ENCODE data around the gene MRPS35.

MRPS35 gene

GRCh38 chr12:27688671-27689070 lies 22.0 kb upstream of the MRPS35 start:
- Histone ChIP-seq H3K4ac (ENCODE audit: low read depth in 1 of 2, low read length in 2 of 2) (no peak overlapping the region), H3K27me3 (ENCODE audit: control insufficient read depth in 1 of 2, insufficient read depth in 1 of 2, low read length in 2 of 2) (no peaks in the 10 kb centered on the region), H3K4me2 (ENCODE audit: low read length, poor library complexity, severe bottlenecking) (no peak overlapping the region), H2BK12ac (ENCODE audit: low read length in 2 of 2) (no peak overlapping the region), H3K9ac (ENCODE audit: low read length) (no peak overlapping the region), H4K8ac (ENCODE audit: low read length) (no peak overlapping the region), H3K4me3 (ENCODE audit: insufficient read depth in 1 of 2, low read depth in 1 of 2, low read length in 2 of 2) (no peak overlapping the region), H3K27ac (ENCODE audit: low read length, poor library complexity, severe bottlenecking) (no peak overlapping the region), H2AFZ (ENCODE audit: low read depth, low read length) (no peak overlapping the region), H2AK5ac (ENCODE audit: low read length, severe bottlenecking) (no peak overlapping the region), H2BK5ac (ENCODE audit: low read depth, low read length, poor library complexity, severe bottlenecking) (no peak overlapping the region), H2BK120ac (ENCODE audit: low read depth, low read length) (no peak overlapping the region), H3K79me1 (replicated peaks; ENCODE audit: low read length, poor library complexity, severe bottlenecking) (peaks cover 7% of the 10 kb centered on the region), H2BK15ac (ENCODE audit: low read depth, poor library complexity, severe bottlenecking) (no peak overlapping the region), H3K9me3 (ENCODE audit: control insufficient read depth, low read length) (no peaks in the 10 kb centered on the region), H3K36me3 (ENCODE audit: control insufficient read depth in 1 of 2, insufficient read depth in 2 of 2, low read depth in 1 of 2, low read length in 2 of 2) (peaks cover 27 to 96% of the 10 kb centered on the region in 2 experiments), H4K91ac (ENCODE audit: low read length) (no peak overlapping the region), H3K4me1 (ENCODE audit: control insufficient read depth, insufficient read depth, low read depth, low read length) (no peaks in the 10 kb centered on the region), H3K18ac (ENCODE audit: low read depth in 1 of 2, low read length in 2 of 2) (no peak overlapping the region), H3K23ac (ENCODE audit: low read length in 2 of 2) (no peak overlapping the region), H3K14ac (ENCODE audit: low read length in 2 of 2) (no peak overlapping the region)
- WGBS: 96% methylated on average over 2 of the region's 3 CpGs
- DNase-seq: no peak

- Histone ChIP-seq H3K23ac (ENCODE audit: low read length in 2 of 2) (no peak overlapping the region), H3K9me3 (ENCODE audit: control insufficient read depth, low read length) (no peaks in the 10 kb centered on the region), H2AFZ (ENCODE audit: low read depth, low read length) (no peak overlapping the region), H3K4ac (ENCODE audit: low read depth in 1 of 2, low read length in 2 of 2) (no peak overlapping the region), H2BK15ac (ENCODE audit: low read depth, poor library complexity, severe bottlenecking) (no peak overlapping the region), H2AK5ac (ENCODE audit: low read length, severe bottlenecking) (no peak overlapping the region), H3K27me3 (ENCODE audit: control insufficient read depth in 1 of 2, insufficient read depth in 1 of 2, low read length in 2 of 2) (no peaks in the 10 kb centered on the region), H3K79me1 (replicated peaks; ENCODE audit: low read length, poor library complexity, severe bottlenecking) (peaks cover 7% of the 10 kb centered on the region), H3K14ac (ENCODE audit: low read length in 2 of 2) (no peak overlapping the region), H3K9ac (ENCODE audit: low read length) (no peak overlapping the region), H3K36me3 (ENCODE audit: control insufficient read depth in 1 of 2, insufficient read depth in 2 of 2, low read depth in 1 of 2, low read length in 2 of 2) (peaks cover 29 to 99% of the 10 kb centered on the region in 2 experiments), H3K18ac (ENCODE audit: low read depth in 1 of 2, low read length in 2 of 2) (no peak overlapping the region), H2BK12ac (ENCODE audit: low read length in 2 of 2) (no peak overlapping the region), H2BK120ac (ENCODE audit: low read depth, low read length) (no peak overlapping the region), H3K4me1 (ENCODE audit: control insufficient read depth, insufficient read depth, low read depth, low read length) (no peaks in the 10 kb centered on the region), H3K4me3 (ENCODE audit: insufficient read depth in 1 of 2, low read depth in 1 of 2, low read length in 2 of 2) (no peak overlapping the region), H4K8ac (ENCODE audit: low read length) (no peak overlapping the region), H4K91ac (ENCODE audit: low read length) (no peak overlapping the region), H3K4me2 (ENCODE audit: low read length, poor library complexity, severe bottlenecking) (no peak overlapping the region), H3K27ac (ENCODE audit: low read length, poor library complexity, severe bottlenecking) (no peak overlapping the region), H2BK5ac (ENCODE audit: low read depth, low read length, poor library complexity, severe bottlenecking) (no peak overlapping the region)
- WGBS: 97% methylated on average over 12 of the region's 13 CpGs
- DNase-seq: no peak
Measured at GRCh38 chr12:27689558-27690180, 21.0 kb upstream of the MRPS35 start.

GRCh38 chr12:27693403-27693802 lies 17.2 kb upstream of the MRPS35 start:
- no peak for DNase-seq
- Histone ChIP-seq H2BK15ac (ENCODE audit: low read depth, poor library complexity, severe bottlenecking) (no peak overlapping the region), H2AFZ (ENCODE audit: low read depth, low read length) (no peak overlapping the region), H3K9ac (ENCODE audit: low read length) (no peak overlapping the region), H3K27ac (ENCODE audit: low read length, poor library complexity, severe bottlenecking) (no peak overlapping the region), H4K8ac (ENCODE audit: low read length) (no peak overlapping the region), H3K79me1 (replicated peaks; ENCODE audit: low read length, poor library complexity, severe bottlenecking) (peaks cover 9% of the 10 kb centered on the region), H3K4ac (ENCODE audit: low read depth in 1 of 2, low read length in 2 of 2) (no peak overlapping the region), H3K9me3 (ENCODE audit: control insufficient read depth, low read length) (no peaks in the 10 kb centered on the region), H4K91ac (ENCODE audit: low read length) (no peak overlapping the region), H2BK5ac (ENCODE audit: low read depth, low read length, poor library complexity, severe bottlenecking) (no peak overlapping the region), H3K18ac (ENCODE audit: low read depth in 1 of 2, low read length in 2 of 2) (no peak overlapping the region), H3K14ac (ENCODE audit: low read length in 2 of 2) (no peak overlapping the region), H3K23ac (ENCODE audit: low read length in 2 of 2) (no peak overlapping the region), H2AK5ac (ENCODE audit: low read length, severe bottlenecking) (no peak overlapping the region), H3K4me2 (ENCODE audit: low read length, poor library complexity, severe bottlenecking) (no peak overlapping the region), H3K36me3 (ENCODE audit: control insufficient read depth in 1 of 2, insufficient read depth in 2 of 2, low read depth in 1 of 2, low read length in 2 of 2) (peaks cover 35 to 100% of the 10 kb centered on the region in 2 experiments), H2BK120ac (ENCODE audit: low read depth, low read length) (no peak overlapping the region), H3K4me1 (ENCODE audit: control insufficient read depth, insufficient read depth, low read depth, low read length) (no peaks in the 10 kb centered on the region), H3K27me3 (ENCODE audit: control insufficient read depth in 1 of 2, insufficient read depth in 1 of 2, low read length in 2 of 2) (no peaks in the 10 kb centered on the region), H2BK12ac (ENCODE audit: low read length in 2 of 2) (no peak overlapping the region), H3K4me3 (ENCODE audit: insufficient read depth in 1 of 2, low read depth in 1 of 2, low read length in 2 of 2) (no peak overlapping the region)
- 100% methylated on average over 2 of the region's 2 CpGs for WGBS

GRCh38 chr12:27695556-27696292 lies 14.9 kb upstream of the MRPS35 start:
- H3K4me2 ChIP-seq (ENCODE audit: low read length, poor library complexity, severe bottlenecking): no peak overlapping the region

More at GRCh38 chr12:27695556-27696292, 14.9 kb upstream of the MRPS35 start:
- no peak for DNase-seq
- WGBS: 100% methylated on average over 2 of the region's 6 CpGs
- Histone ChIP-seq H2BK5ac (ENCODE audit: low read depth, low read length, poor library complexity, severe bottlenecking) (no peak overlapping the region), H3K4ac (ENCODE audit: low read depth in 1 of 2, low read length in 2 of 2) (no peak overlapping the region), H2BK12ac (ENCODE audit: low read length in 2 of 2) (no peak overlapping the region), H2AFZ (ENCODE audit: low read depth, low read length) (no peak overlapping the region), H2AK5ac (ENCODE audit: low read length, severe bottlenecking) (no peak overlapping the region), H3K79me1 (replicated peaks; ENCODE audit: low read length, poor library complexity, severe bottlenecking) (peaks cover 4% of the 10 kb centered on the region), H4K91ac (ENCODE audit: low read length) (no peak overlapping the region), H3K4me1 (ENCODE audit: control insufficient read depth, insufficient read depth, low read depth, low read length) (no peaks in the 10 kb centered on the region), H3K27ac (ENCODE audit: low read length, poor library complexity, severe bottlenecking) (no peak overlapping the region), H3K9ac (ENCODE audit: low read length) (no peak overlapping the region), H3K9me3 (ENCODE audit: control insufficient read depth, low read length) (no peaks in the 10 kb centered on the region), H2BK15ac (ENCODE audit: low read depth, poor library complexity, severe bottlenecking) (no peak overlapping the region), H3K36me3 (ENCODE audit: control insufficient read depth in 1 of 2, insufficient read depth in 2 of 2, low read depth in 1 of 2, low read length in 2 of 2) (peaks cover 22 to 87% of the 10 kb centered on the region in 2 experiments), H4K8ac (ENCODE audit: low read length) (no peak overlapping the region), H3K27me3 (ENCODE audit: control insufficient read depth in 1 of 2, insufficient read depth in 1 of 2, low read length in 2 of 2) (no peaks in the 10 kb centered on the region), H3K23ac (ENCODE audit: low read length in 2 of 2) (no peak overlapping the region), H2BK120ac (ENCODE audit: low read depth, low read length) (no peak overlapping the region), H3K4me3 (ENCODE audit: insufficient read depth in 1 of 2, low read depth in 1 of 2, low read length in 2 of 2) (no peak overlapping the region), H3K18ac (ENCODE audit: low read depth in 1 of 2, low read length in 2 of 2) (no peak overlapping the region), H3K14ac (ENCODE audit: low read length in 2 of 2) (no peak overlapping the region)

Data from mesenchymal stem cell (in vitro differentiated cells and primary cell).